HG02642 (cell line): ENCODE data around the gene CLEC4G.

Experiments
- ATAC-seq: cut with Tn5 transposase; IDR thresholded peaks from one replicate; pipeline ENCODE4 v1.9.1; 2021; ENCODE audit warnings: mild to moderate bottlenecking; ENCODE audit not compliant: unreplicated experiment, poor library complexity

Gene CLEC4G

GRCh38 chr19:7729831-7730285, 2.1 kb downstream of the CLEC4G start:
- no peak for ATAC-seq

GRCh38 chr19:7729211-7729610, 2.7 kb downstream of the CLEC4G start:
- no peak for ATAC-seq

- ATAC-seq = no peak
Observed at GRCh38 chr19:7725791-7726190, 6.1 kb downstream of the CLEC4G start.

- peak; percentile 66 for ATAC-seq
Observed at GRCh38 chr19:7722231-7722651, 9.7 kb downstream of the CLEC4G start.

GRCh38 chr19:7720351-7720750, 11.6 kb downstream of the CLEC4G start:
- ATAC-seq = no peak

GRCh38 chr19:7718668-7719067, 13.2 kb downstream of the CLEC4G start:
- no peak for ATAC-seq

- ATAC-seq = no peak
Observed at GRCh38 chr19:7716762-7717161, 15.1 kb downstream of the CLEC4G start.

- ATAC-seq = no peak
Observed at GRCh38 chr19:7715671-7716070, 16.2 kb downstream of the CLEC4G start.

- no peak for ATAC-seq
Observed at GRCh38 chr19:7710616-7711015, 21.3 kb downstream of the CLEC4G start.

- no peak for ATAC-seq
Observed at GRCh38 chr19:7709932-7710460, 21.9 kb downstream of the CLEC4G start.

- no peak for ATAC-seq
Observed at GRCh38 chr19:7706955-7707456, 24.9 kb downstream of the CLEC4G start.

- ATAC-seq = no peak
Observed at GRCh38 chr19:7706188-7706954, 25.5 kb downstream of the CLEC4G start.

GRCh38 chr19:7705387-7706187, 26.3 kb downstream of the CLEC4G start:
- peak; percentile 48 for ATAC-seq

GRCh38 chr19:7704280-7705060, 27.4 kb downstream of the CLEC4G start:
- ATAC-seq = no peak

GRCh38 chr19:7703332-7703731, 28.6 kb downstream of the CLEC4G start:
- no peak for ATAC-seq

GRCh38 chr19:7701654-7702457, 30.1 kb downstream of the CLEC4G start, which contains the start of gene FCER2:
Gene FCER2, minus strand, starts transcription at chr19:7702131. Its CDS starts 2,371 bp downstream, at chr19:7699760.
- ATAC-seq = peak; percentile 55

GRCh38 chr19:7701049-7701653, 30.8 kb downstream of the CLEC4G start:
- no peak for ATAC-seq

GRCh38 chr19:7699417-7700401, 32.2 kb downstream of the CLEC4G start:
- ATAC-seq = no peak
